ENCODE data around the gene PPM1J.

PPM1J gene

DNA sequence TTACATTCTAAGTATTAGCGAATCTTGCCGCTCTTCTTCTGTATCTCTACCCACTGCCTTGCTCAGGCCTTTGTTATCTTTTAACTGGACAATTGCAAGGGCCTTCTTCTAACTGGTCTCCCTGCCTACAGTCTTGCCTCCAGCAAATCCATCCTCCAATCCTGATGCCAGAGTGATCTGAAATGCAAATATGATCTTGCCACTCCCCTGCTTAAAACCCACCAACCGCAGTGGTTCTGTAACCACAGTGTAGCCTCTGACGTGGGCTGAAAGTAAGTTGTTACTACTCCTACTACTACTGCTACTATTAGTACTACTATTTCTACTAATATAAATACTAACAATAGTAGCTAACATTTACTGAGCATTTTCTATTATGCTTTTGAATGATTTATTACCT is 28.3 kb downstream of the PPM1J start:
- H3K4me3 ChIP-seq (ENCODE audit: low read length in 2 of 2): no peak overlapping the region
- H3K9ac ChIP-seq (ENCODE audit: low read length in 2 of 2): no peak overlapping the region
- no peaks in the 10 kb centered on the region for H3K4me1 ChIP-seq (ENCODE audit: control insufficient read depth, insufficient read depth, low read length)
- no peak overlapping the region for H3K27ac ChIP-seq (ENCODE audit: low read length)
- peaks cover 19 to 22% of the 10 kb centered on the region in 2 donors for H3K36me3 ChIP-seq (ENCODE audit: control insufficient read depth in 2 of 2, insufficient read depth in 2 of 2, low read length in 2 of 2)
- H3K27me3 ChIP-seq (ENCODE audit: control insufficient read depth in 1 of 2, insufficient read depth in 2 of 2, low read length in 2 of 2): no peaks in the 10 kb centered on the region
- H3K9me3 ChIP-seq (ENCODE audit: control insufficient read depth in 2 of 2, low read length in 2 of 2): no peaks in the 10 kb centered on the region

DNA sequence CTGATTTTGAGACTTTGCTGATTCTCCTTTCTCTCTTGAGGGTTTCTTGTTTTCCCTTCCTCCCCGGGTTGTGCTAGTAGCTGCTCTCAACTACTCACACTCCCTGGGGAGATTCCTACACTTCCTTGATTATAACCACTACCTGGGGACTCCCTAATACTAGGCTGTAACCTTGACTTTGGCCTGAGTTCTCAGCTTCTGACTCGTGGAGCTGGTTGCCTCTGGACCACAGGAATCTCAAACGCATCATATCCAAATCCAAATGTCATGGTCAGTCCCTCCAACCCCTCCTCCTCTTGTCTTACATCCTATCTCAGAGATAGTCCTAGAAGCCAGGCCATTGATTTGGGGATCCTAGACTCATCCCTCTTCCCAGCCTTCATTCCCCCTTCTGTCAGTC is 28.7 kb downstream of the PPM1J start:
- H3K27ac ChIP-seq (ENCODE audit: low read length): no peak overlapping the region
- no peak overlapping the region for H3K4me3 ChIP-seq (ENCODE audit: low read length in 2 of 2)
- peaks cover 15 to 18% of the 10 kb centered on the region in 2 donors for H3K36me3 ChIP-seq (ENCODE audit: control insufficient read depth in 2 of 2, insufficient read depth in 2 of 2, low read length in 2 of 2)
- no peaks in the 10 kb centered on the region for H3K4me1 ChIP-seq (ENCODE audit: control insufficient read depth, insufficient read depth, low read length)
- no peaks in the 10 kb centered on the region for H3K27me3 ChIP-seq (ENCODE audit: control insufficient read depth in 1 of 2, insufficient read depth in 2 of 2, low read length in 2 of 2)
- no peak overlapping the region for H3K9ac ChIP-seq (ENCODE audit: low read length in 2 of 2)
- H3K9me3 ChIP-seq (ENCODE audit: control insufficient read depth in 2 of 2, low read length in 2 of 2): no peaks in the 10 kb centered on the region

DNA sequence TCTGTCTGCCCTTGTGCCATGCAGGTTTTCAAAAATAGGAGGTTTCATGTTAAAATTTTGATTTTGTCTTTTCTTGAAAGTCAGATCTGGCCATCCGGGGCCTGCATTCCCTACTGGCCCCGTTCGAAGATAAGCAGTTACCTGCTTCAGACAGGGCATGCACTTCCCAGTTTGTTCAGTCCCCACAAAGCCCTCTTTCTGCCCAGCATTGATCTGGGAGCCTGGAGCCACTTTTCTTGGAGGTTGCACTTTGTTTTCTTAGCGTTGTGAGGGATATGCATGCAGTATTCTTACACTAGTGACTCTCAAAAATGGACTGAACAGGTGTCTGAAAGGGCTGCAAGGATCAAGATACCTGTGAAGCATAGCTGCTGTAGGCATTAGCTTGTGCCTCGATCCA is 29.2 kb downstream of the PPM1J start:
- peaks cover 13 to 16% of the 10 kb centered on the region in 2 donors for H3K36me3 ChIP-seq (ENCODE audit: control insufficient read depth in 2 of 2, insufficient read depth in 2 of 2, low read length in 2 of 2)
- no peak overlapping the region for H3K27ac ChIP-seq (ENCODE audit: low read length)
- H3K4me1 ChIP-seq (ENCODE audit: control insufficient read depth, insufficient read depth, low read length): no peaks in the 10 kb centered on the region
- H3K9ac ChIP-seq (ENCODE audit: low read length in 2 of 2): no peak overlapping the region
- H3K27me3 ChIP-seq (ENCODE audit: control insufficient read depth in 1 of 2, insufficient read depth in 2 of 2, low read length in 2 of 2): no peaks in the 10 kb centered on the region
- H3K9me3 ChIP-seq (ENCODE audit: control insufficient read depth in 2 of 2, low read length in 2 of 2): no peaks in the 10 kb centered on the region
- no peak overlapping the region for H3K4me3 ChIP-seq (ENCODE audit: low read length in 2 of 2)

DNA sequence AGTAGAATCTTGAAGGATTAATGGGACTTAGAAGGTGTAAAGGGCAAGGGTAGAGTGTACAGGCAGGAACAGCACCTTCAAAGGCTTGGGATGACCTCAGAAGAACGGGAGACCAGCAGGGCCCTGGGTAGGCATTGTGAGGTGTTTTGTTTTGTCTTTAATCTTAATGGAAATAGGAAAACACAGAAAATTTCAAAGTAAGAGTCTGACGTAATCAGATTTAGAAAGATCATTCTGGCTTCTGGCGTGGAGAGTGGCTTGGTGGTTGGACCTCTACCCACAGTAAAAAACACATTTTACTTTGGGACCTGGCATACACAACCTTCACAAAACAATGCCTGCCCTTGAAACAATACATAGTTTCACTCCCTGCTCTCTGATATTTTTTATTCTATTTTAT is 36.5 kb downstream of the PPM1J start:
- Histone ChIP-seq H3K4me1 (ENCODE audit: control insufficient read depth, insufficient read depth, low read length) (peaks cover 11% of the 10 kb centered on the region), H3K27me3 (ENCODE audit: control insufficient read depth in 1 of 2, insufficient read depth in 2 of 2, low read length in 2 of 2) (no peaks in the 10 kb centered on the region), H3K9ac (ENCODE audit: low read length in 2 of 2) (no peak overlapping the region), H3K27ac (ENCODE audit: low read length) (no peak overlapping the region), H3K9me3 (ENCODE audit: control insufficient read depth in 2 of 2, low read length in 2 of 2) (no peaks in the 10 kb centered on the region), H3K4me3 (ENCODE audit: low read length in 2 of 2) (no peak overlapping the region), H3K36me3 (ENCODE audit: control insufficient read depth in 2 of 2, insufficient read depth in 2 of 2, low read length in 2 of 2) (no peaks in the 10 kb centered on the region)

DNA sequence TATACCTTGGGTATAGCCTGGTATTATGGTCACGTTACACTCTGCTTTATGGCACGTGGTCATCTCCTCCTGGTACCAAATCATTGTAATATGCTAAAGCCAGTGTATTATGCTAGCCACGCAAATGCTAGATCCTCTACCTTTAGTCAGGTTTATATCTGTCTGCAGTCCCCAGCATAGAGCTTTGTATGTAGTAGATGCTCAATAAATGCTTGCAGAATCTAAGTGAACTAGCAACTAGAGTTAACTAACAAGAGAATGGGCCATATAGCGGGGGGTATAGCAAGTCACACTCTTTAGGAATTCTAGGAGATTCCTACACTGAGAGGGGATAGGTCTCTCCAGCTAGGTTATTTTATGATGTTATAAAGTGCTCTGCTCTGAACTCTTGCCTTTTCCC is 37.6 kb downstream of the PPM1J start:
- Histone ChIP-seq H3K9me3 (ENCODE audit: control insufficient read depth in 2 of 2, low read length in 2 of 2) (no peaks in the 10 kb centered on the region), H3K27ac (ENCODE audit: low read length) (no peak overlapping the region), H3K9ac (ENCODE audit: low read length in 2 of 2) (no peak overlapping the region), H3K4me1 (ENCODE audit: control insufficient read depth, insufficient read depth, low read length) (peaks cover 15% of the 10 kb centered on the region), H3K27me3 (ENCODE audit: control insufficient read depth in 1 of 2, insufficient read depth in 2 of 2, low read length in 2 of 2) (no peaks in the 10 kb centered on the region), H3K36me3 (ENCODE audit: control insufficient read depth in 2 of 2, insufficient read depth in 2 of 2, low read length in 2 of 2) (no peaks in the 10 kb centered on the region), H3K4me3 (ENCODE audit: low read length in 2 of 2) (no peak overlapping the region)

GRCh38 chr1:112676543-112676942 is 38.6 kb downstream of the PPM1J start:
- Histone ChIP-seq H3K9ac (ENCODE audit: low read length in 2 of 2) (no peak overlapping the region), H3K9me3 (ENCODE audit: control insufficient read depth in 2 of 2, low read length in 2 of 2) (no peaks in the 10 kb centered on the region), H3K4me3 (ENCODE audit: low read length in 2 of 2) (no peak overlapping the region), H3K27ac (ENCODE audit: low read length) (no peak overlapping the region), H3K36me3 (ENCODE audit: control insufficient read depth in 2 of 2, insufficient read depth in 2 of 2, low read length in 2 of 2) (peaks cover 3 to 4% of the 10 kb centered on the region in 2 donors), H3K4me1 (ENCODE audit: control insufficient read depth, insufficient read depth, low read length) (peaks cover 15% of the 10 kb centered on the region), H3K27me3 (ENCODE audit: control insufficient read depth in 1 of 2, insufficient read depth in 2 of 2, low read length in 2 of 2) (no peaks in the 10 kb centered on the region)

- Histone ChIP-seq H3K4me1 (ENCODE audit: control insufficient read depth, insufficient read depth, low read length) (peaks cover 15% of the 10 kb centered on the region), H3K27ac (ENCODE audit: low read length) (peak overlapping the region; percentile 81), H3K9me3 (ENCODE audit: control insufficient read depth in 2 of 2, low read length in 2 of 2) (no peaks in the 10 kb centered on the region), H3K9ac (ENCODE audit: low read length in 2 of 2) (peak overlapping the region; percentile 82 to 85), H3K4me3 (ENCODE audit: low read length in 2 of 2) (peak overlapping the region; percentile 78 to 85), H3K36me3 (ENCODE audit: control insufficient read depth in 2 of 2, insufficient read depth in 2 of 2, low read length in 2 of 2) (peaks cover 3 to 5% of the 10 kb centered on the region in 2 donors), H3K27me3 (ENCODE audit: control insufficient read depth in 1 of 2, insufficient read depth in 2 of 2, low read length in 2 of 2) (no peaks in the 10 kb centered on the region)
Measured at GRCh38 chr1:112675728-112676381, 39.3 kb downstream of the PPM1J start.

- Histone ChIP-seq H3K27ac (ENCODE audit: low read length) (peak overlapping the region; percentile 81), H3K4me1 (ENCODE audit: control insufficient read depth, insufficient read depth, low read length) (peaks cover 15% of the 10 kb centered on the region), H3K9ac (ENCODE audit: low read length in 2 of 2) (peak overlapping the region; percentile 82 to 85)
Measured at GRCh38 chr1:112674986-112675727, 40.0 kb downstream of the PPM1J start.

GRCh38 chr1:112674440-112674985 is 40.6 kb downstream of the PPM1J start, which contains the start of gene MOV10:
Gene MOV10, plus strand, starts transcription at chr1:112674659. Its CDS starts 254 bp downstream, at chr1:112674913.
- Histone ChIP-seq H3K9ac (ENCODE audit: low read length in 2 of 2) (peak within 1 kb of the TSS; percentile 82 to 85), H3K27me3 (ENCODE audit: control insufficient read depth in 1 of 2, insufficient read depth in 2 of 2, low read length in 2 of 2) (no peaks in the 10 kb centered on the region), H3K9me3 (ENCODE audit: control insufficient read depth in 2 of 2, low read length in 2 of 2) (no peaks in the 10 kb centered on the region), H3K27ac (ENCODE audit: low read length) (peak within 1 kb of the TSS; percentile 81), H3K4me1 (ENCODE audit: control insufficient read depth, insufficient read depth, low read length) (peaks cover 15% of the 10 kb centered on the region), H3K4me3 (ENCODE audit: low read length in 2 of 2) (peak within 1 kb of the TSS; percentile 78 to 85), H3K36me3 (ENCODE audit: control insufficient read depth in 2 of 2, insufficient read depth in 2 of 2, low read length in 2 of 2) (peaks cover 7 to 11% of the 10 kb centered on the region in 2 donors)

More at GRCh38 chr1:112674986-112675727, 40.0 kb downstream of the PPM1J start:
- Histone ChIP-seq H3K36me3 (ENCODE audit: control insufficient read depth in 2 of 2, insufficient read depth in 2 of 2, low read length in 2 of 2) (peaks cover 3 to 7% of the 10 kb centered on the region in 2 donors), H3K4me3 (ENCODE audit: low read length in 2 of 2) (peak overlapping the region; percentile 78 to 85), H3K9me3 (ENCODE audit: control insufficient read depth in 2 of 2, low read length in 2 of 2) (no peaks in the 10 kb centered on the region), H3K27me3 (ENCODE audit: control insufficient read depth in 1 of 2, insufficient read depth in 2 of 2, low read length in 2 of 2) (no peaks in the 10 kb centered on the region)

DNA sequence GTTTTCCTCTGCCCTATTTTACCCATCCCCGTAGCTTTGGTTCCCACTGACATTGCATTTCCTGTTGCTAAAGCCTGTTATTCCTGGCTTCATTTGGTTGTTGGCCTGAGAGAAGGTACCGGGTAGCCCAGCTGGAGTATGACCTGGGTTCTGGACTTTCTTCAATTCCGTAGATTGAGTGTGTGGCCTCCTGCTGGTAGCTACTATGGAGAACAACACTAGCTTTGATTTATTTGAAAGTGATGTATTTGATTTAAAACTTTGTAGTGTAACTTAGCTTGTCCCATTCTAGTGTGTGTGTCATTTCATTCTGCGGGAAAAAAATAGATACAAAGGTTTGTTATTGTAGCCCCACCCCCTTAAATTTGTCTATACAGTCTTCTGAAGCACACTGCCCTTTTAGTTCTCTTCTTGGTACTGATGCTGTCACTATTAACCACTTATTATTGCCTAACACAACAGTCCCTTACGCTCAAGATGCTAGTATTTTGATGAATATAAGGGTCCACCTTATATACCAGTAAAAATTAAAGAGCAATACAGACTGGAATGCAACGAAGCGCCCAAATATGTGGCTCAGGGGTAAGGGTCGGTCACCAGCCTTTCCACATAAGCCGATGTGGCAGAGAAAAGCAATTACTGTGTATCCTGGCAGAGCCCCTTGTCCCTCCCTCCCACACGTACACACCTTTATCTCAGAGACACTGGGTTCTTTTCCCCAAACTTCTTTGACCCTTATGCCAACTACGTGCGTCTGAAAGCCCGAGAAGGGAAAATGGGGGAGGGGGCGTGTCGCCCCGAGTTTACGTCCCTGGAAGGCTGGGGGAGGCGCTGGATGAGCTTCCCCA is 41.3 kb downstream of the PPM1J start:
- peak overlapping the region; percentile 81 for H3K27ac ChIP-seq (ENCODE audit: low read length)
- peak overlapping the region; percentile 78 to 85 for H3K4me3 ChIP-seq (ENCODE audit: low read length in 2 of 2)
- peaks cover 15% of the 10 kb centered on the region for H3K4me1 ChIP-seq (ENCODE audit: control insufficient read depth, insufficient read depth, low read length)
- peaks cover 10 to 17% of the 10 kb centered on the region in 2 donors for H3K36me3 ChIP-seq (ENCODE audit: control insufficient read depth in 2 of 2, insufficient read depth in 2 of 2, low read length in 2 of 2)
- no peaks in the 10 kb centered on the region for H3K9me3 ChIP-seq (ENCODE audit: control insufficient read depth in 2 of 2, low read length in 2 of 2)
- H3K27me3 ChIP-seq (ENCODE audit: control insufficient read depth in 1 of 2, insufficient read depth in 2 of 2, low read length in 2 of 2): no peaks in the 10 kb centered on the region
- H3K9ac ChIP-seq (ENCODE audit: low read length in 2 of 2): peak overlapping the region; percentile 82 to 85

All from stomach smooth muscle (tissue), 2 donors.